ENCODE results near the gene BBS7.

BBS7 gene

DNA sequence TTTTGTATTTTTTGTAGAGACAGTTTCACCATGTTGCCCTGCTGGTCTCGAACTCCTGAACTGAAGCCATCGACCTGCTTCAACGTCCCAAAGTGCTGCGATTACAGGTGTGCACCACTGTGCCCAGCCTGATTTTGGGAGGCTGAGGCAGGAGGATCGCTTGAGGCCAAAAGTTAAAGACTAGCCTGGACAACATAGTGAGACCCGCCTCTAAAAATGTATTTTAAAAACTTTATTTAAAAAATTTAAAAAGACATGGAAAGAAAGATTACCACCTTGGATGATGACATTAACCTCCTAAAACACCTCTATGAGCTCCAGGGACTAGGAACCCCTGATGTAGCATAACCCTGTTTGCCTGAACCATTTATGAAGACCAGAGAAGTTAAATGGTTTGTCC lies 5.8 kb upstream of the BBS7 start:
- Histone ChIP-seq H3K4me3 (ENCODE audit: low read length in 2 of 2) (no peak overlapping the region), H3K27ac (ENCODE audit: low read length) (no peak overlapping the region), H3K27me3 (ENCODE audit: control insufficient read depth in 1 of 2, insufficient read depth in 2 of 2, low read length in 2 of 2) (no peaks in the 10 kb centered on the region), H3K9ac (ENCODE audit: low read length in 2 of 2) (no peak overlapping the region), H3K9me3 (ENCODE audit: control insufficient read depth in 2 of 2, low read length in 2 of 2) (no peaks in the 10 kb centered on the region), H3K4me1 (ENCODE audit: control insufficient read depth, insufficient read depth, low read length) (no peaks in the 10 kb centered on the region), H3K36me3 (ENCODE audit: control insufficient read depth in 2 of 2, insufficient read depth in 2 of 2, low read length in 2 of 2) (no peaks in the 10 kb centered on the region)

DNA sequence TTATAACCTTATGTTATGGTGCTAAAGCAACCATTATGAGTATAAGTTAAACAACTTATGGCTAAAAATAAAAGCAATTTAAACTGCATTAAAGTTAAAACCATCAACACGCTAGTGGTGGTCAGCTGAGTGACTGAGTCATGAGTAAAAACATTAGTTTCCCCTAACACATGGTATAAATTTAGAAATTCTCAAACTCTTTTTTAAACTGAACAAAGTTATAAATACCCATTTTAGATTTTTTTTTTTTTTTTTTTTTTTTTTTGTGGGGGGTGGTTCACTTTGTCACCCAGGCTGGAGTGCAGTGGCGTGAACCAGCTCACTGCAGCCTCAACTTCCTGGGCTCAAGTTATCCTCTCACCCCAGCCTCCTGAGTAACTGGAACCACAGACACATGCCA lies 5.4 kb upstream of the BBS7 start:
- H3K36me3 ChIP-seq (ENCODE audit: control insufficient read depth in 2 of 2, insufficient read depth in 2 of 2, low read length in 2 of 2) = no peaks in the 10 kb centered on the region
- no peak overlapping the region for H3K4me3 ChIP-seq (ENCODE audit: low read length in 2 of 2)
- H3K27me3 ChIP-seq (ENCODE audit: control insufficient read depth in 1 of 2, insufficient read depth in 2 of 2, low read length in 2 of 2) = no peaks in the 10 kb centered on the region
- no peaks in the 10 kb centered on the region for H3K9me3 ChIP-seq (ENCODE audit: control insufficient read depth in 2 of 2, low read length in 2 of 2)
- H3K4me1 ChIP-seq (ENCODE audit: control insufficient read depth, insufficient read depth, low read length) = no peaks in the 10 kb centered on the region
- H3K9ac ChIP-seq (ENCODE audit: low read length in 2 of 2) = no peak overlapping the region
- H3K27ac ChIP-seq (ENCODE audit: low read length) = no peak overlapping the region

DNA sequence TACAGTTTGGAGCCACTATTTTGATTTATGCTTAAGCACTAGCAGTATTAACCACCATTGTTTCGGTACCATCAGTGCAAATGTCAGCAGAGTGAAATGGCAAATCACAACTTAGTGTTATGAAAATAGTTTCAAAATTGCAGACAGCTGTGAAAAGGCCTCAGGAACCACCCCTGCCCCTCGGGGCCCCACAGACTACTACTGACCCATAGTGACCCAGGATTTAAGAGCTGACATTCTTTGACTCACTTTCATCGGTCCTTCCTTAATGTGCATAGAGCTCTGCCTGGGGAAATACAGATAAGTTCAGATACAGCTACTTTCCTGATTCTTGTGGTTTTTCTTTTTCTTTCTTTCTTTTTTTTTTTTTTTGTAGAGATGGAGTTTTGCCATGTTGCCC lies 3.3 kb upstream of the BBS7 start:
- Histone ChIP-seq H3K36me3 (ENCODE audit: control insufficient read depth in 2 of 2, insufficient read depth in 2 of 2, low read length in 2 of 2) (no peaks in the 10 kb centered on the region), H3K27me3 (ENCODE audit: control insufficient read depth in 1 of 2, insufficient read depth in 2 of 2, low read length in 2 of 2) (no peaks in the 10 kb centered on the region), H3K4me1 (ENCODE audit: control insufficient read depth, insufficient read depth, low read length) (peaks cover 4% of the 10 kb centered on the region), H3K4me3 (ENCODE audit: low read length in 2 of 2) (no peak overlapping the region), H3K27ac (ENCODE audit: low read length) (no peak overlapping the region), H3K9ac (ENCODE audit: low read length in 2 of 2) (no peak overlapping the region), H3K9me3 (ENCODE audit: control insufficient read depth in 2 of 2, low read length in 2 of 2) (no peaks in the 10 kb centered on the region)

DNA sequence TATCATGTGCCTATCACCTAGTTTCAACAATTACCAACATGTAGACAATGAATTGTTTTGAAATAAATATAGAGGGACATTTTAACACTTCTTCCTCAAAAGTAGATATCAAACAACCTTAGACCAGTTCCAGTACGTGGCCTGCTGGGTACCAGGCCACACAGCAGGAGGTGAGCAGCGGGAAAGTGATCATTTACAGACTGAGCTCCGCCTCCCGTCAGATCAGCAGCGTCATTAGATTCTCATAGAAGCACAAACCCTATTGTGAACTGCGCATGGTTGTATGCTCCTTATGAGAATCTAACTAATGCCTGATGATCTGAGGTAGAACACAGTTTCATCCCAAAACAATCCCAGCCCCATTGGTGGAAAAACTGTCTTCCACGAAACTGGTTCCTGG lies 6.5 kb downstream of the BBS7 start:
- no peaks in the 10 kb centered on the region for H3K27me3 ChIP-seq (ENCODE audit: control insufficient read depth in 1 of 2, insufficient read depth in 2 of 2, low read length in 2 of 2)
- no peak overlapping the region for H3K4me3 ChIP-seq (ENCODE audit: low read length in 2 of 2)
- H3K9ac ChIP-seq (ENCODE audit: low read length in 2 of 2) = no peak overlapping the region
- H3K36me3 ChIP-seq (ENCODE audit: control insufficient read depth in 2 of 2, insufficient read depth in 2 of 2, low read length in 2 of 2) = peaks cover 3 to 6% of the 10 kb centered on the region in 2 donors
- H3K4me1 ChIP-seq (ENCODE audit: control insufficient read depth, insufficient read depth, low read length) = peaks cover under 1% of the 10 kb centered on the region
- no peak overlapping the region for H3K27ac ChIP-seq (ENCODE audit: low read length)
- no peaks in the 10 kb centered on the region for H3K9me3 ChIP-seq (ENCODE audit: control insufficient read depth in 2 of 2, low read length in 2 of 2)

DNA sequence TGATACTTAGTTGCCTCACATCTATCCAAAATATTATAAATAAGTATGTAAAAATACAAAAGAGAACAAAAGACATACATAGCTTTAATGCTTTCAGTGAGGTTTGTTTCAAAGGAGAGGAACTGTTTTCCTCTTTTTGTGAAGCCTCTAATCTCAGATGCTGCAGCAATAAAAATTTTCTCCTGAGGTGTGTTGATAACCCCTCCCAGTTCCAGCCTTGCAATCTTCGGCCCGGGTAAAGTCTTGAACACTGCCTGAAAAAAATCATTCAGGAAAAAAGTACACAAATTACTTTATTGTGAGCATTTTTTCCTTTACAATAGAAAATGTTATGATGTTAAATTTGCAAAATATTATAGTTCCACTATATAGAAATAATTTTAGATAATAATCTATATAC lies 8.8 kb downstream of the BBS7 start:
- Histone ChIP-seq H3K4me3 (ENCODE audit: low read length in 2 of 2) (no peak overlapping the region), H3K27ac (ENCODE audit: low read length) (no peak overlapping the region), H3K27me3 (ENCODE audit: control insufficient read depth in 1 of 2, insufficient read depth in 2 of 2, low read length in 2 of 2) (no peaks in the 10 kb centered on the region), H3K4me1 (ENCODE audit: control insufficient read depth, insufficient read depth, low read length) (no peaks in the 10 kb centered on the region), H3K9me3 (ENCODE audit: control insufficient read depth in 2 of 2, low read length in 2 of 2) (no peaks in the 10 kb centered on the region), H3K36me3 (ENCODE audit: control insufficient read depth in 2 of 2, insufficient read depth in 2 of 2, low read length in 2 of 2) (peaks cover 8 to 9% of the 10 kb centered on the region in 2 donors), H3K9ac (ENCODE audit: low read length in 2 of 2) (no peak overlapping the region)

DNA sequence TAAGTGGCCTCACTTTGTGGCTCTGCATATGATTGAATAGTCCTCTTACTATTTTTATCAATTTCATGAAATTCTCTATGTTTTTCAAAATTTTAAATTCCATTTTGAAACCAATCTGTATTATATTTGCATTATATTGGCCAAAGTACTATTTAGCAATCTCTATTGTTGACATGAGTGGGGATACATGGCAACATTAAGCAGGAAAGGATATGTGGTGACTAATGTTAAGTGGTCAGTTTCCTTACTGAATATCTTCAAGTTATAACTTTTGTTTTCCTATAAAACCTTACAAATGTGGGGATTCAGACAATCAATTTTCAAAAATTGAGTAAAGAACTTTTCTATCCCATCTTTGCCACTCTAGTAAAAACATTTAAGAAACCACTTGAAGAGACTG lies 10.2 kb downstream of the BBS7 start:
- no peaks in the 10 kb centered on the region for H3K27me3 ChIP-seq (ENCODE audit: control insufficient read depth in 1 of 2, insufficient read depth in 2 of 2, low read length in 2 of 2)
- H3K36me3 ChIP-seq (ENCODE audit: control insufficient read depth in 2 of 2, insufficient read depth in 2 of 2, low read length in 2 of 2) = peaks cover 8 to 9% of the 10 kb centered on the region in 2 donors

DNA sequence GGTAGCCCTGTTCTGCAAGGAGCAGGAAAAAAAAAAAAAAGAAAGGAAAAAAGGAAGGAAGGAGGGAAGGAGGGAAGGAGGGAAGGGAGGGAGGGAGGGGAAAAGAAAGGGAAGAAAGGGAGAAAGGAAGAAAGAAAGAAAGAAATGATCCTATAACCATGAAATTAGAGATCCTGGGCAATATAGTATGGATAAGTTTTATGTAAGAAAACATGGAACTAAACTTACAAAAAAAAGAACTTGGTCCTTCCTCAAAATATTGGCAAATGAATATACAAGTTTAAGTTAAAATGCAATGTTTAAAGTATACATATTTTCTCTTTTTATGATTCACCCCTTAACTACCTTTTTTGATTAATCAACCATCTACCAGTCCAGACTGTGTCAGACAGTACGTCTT lies 18.9 kb downstream of the BBS7 start:
- Histone ChIP-seq H3K36me3 (ENCODE audit: control insufficient read depth in 2 of 2, insufficient read depth in 2 of 2, low read length in 2 of 2) (peaks cover 5 to 16% of the 10 kb centered on the region in 2 donors), H3K9me3 (ENCODE audit: control insufficient read depth in 2 of 2, low read length in 2 of 2) (no peaks in the 10 kb centered on the region), H3K4me3 (ENCODE audit: low read length in 2 of 2) (no peak overlapping the region), H3K4me1 (ENCODE audit: control insufficient read depth, insufficient read depth, low read length) (no peaks in the 10 kb centered on the region), H3K9ac (ENCODE audit: low read length in 2 of 2) (no peak overlapping the region), H3K27me3 (ENCODE audit: control insufficient read depth in 1 of 2, insufficient read depth in 2 of 2, low read length in 2 of 2) (no peaks in the 10 kb centered on the region), H3K27ac (ENCODE audit: low read length) (no peak overlapping the region)

More for the DNA sequence above, 10.2 kb downstream of the BBS7 start:
- Histone ChIP-seq H3K4me1 (ENCODE audit: control insufficient read depth, insufficient read depth, low read length) (no peaks in the 10 kb centered on the region), H3K27ac (ENCODE audit: low read length) (no peak overlapping the region), H3K9me3 (ENCODE audit: control insufficient read depth in 2 of 2, low read length in 2 of 2) (no peaks in the 10 kb centered on the region), H3K9ac (ENCODE audit: low read length in 2 of 2) (no peak overlapping the region), H3K4me3 (ENCODE audit: low read length in 2 of 2) (no peak overlapping the region)

DNA sequence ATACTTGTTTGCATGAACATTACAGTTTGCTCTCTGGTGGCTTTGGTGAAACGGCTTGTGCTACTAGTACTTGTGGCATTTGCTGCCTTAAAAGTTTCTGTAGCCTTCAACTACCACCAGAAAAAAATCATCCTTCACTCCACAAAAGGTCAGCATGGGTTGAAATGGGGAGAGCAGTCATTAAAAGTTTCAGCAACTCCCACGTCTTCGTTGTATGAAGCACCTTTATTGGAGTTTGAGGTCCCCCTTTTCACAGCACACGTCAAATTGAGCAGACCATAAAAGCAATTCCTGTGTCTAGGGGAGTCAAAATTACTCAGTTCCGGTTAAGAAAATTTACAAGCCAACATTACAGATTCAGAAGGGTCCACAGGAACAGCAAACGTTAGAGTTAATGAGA lies 23.6 kb downstream of the BBS7 start:
- peaks cover 10 to 20% of the 10 kb centered on the region in 2 donors for H3K36me3 ChIP-seq (ENCODE audit: control insufficient read depth in 2 of 2, insufficient read depth in 2 of 2, low read length in 2 of 2)
- H3K9ac ChIP-seq (ENCODE audit: low read length in 2 of 2) = no peak overlapping the region
- H3K4me1 ChIP-seq (ENCODE audit: control insufficient read depth, insufficient read depth, low read length) = no peaks in the 10 kb centered on the region
- no peak overlapping the region for H3K27ac ChIP-seq (ENCODE audit: low read length)
- no peaks in the 10 kb centered on the region for H3K27me3 ChIP-seq (ENCODE audit: control insufficient read depth in 1 of 2, insufficient read depth in 2 of 2, low read length in 2 of 2)
- no peak overlapping the region for H3K4me3 ChIP-seq (ENCODE audit: low read length in 2 of 2)
- no peaks in the 10 kb centered on the region for H3K9me3 ChIP-seq (ENCODE audit: control insufficient read depth in 2 of 2, low read length in 2 of 2)

DNA sequence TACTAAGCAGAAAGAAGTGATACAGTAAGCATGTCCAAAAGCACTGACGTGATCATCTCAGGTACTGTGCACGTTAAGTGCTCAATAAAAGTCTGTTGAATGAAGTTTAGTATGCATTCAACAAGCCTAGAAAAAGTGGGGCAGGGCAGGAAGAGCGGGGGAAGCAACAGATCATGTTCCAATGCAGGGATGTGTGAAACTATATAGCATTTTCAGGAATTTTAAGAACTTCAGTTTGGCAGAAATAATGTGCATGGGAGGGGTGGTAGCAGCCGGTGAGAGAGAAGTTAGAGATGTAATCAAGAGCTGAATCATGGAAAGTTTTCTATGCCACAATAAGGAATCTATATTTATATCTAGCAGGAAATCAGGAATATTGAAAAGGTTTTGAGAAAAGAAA lies 27.4 kb downstream of the BBS7 start:
- Histone ChIP-seq H3K36me3 (ENCODE audit: control insufficient read depth in 2 of 2, insufficient read depth in 2 of 2, low read length in 2 of 2) (peaks cover 12 to 15% of the 10 kb centered on the region in 2 donors), H3K27me3 (ENCODE audit: control insufficient read depth in 1 of 2, insufficient read depth in 2 of 2, low read length in 2 of 2) (no peaks in the 10 kb centered on the region), H3K4me3 (ENCODE audit: low read length in 2 of 2) (no peak overlapping the region), H3K27ac (ENCODE audit: low read length) (no peak overlapping the region), H3K9me3 (ENCODE audit: control insufficient read depth in 2 of 2, low read length in 2 of 2) (no peaks in the 10 kb centered on the region), H3K9ac (ENCODE audit: low read length in 2 of 2) (no peak overlapping the region), H3K4me1 (ENCODE audit: control insufficient read depth, insufficient read depth, low read length) (no peaks in the 10 kb centered on the region)

DNA sequence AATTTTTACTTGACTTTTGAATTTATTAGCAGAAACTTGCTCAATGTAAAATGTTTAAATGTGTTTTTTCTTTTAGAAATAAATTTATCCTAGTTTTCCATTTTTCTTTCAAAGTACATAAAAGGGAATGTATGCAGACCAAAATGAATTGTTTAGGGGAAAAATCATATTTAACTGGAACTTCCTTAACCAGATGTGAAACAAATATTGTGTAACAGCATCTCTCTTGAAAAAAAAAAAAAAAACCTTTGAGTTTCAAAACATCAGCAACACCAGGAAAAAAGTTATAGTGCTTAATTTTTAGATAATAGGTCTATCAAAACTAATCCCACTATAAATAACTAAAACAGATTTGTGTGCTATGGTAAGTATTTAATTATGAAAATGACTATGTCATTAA lies 32.1 kb downstream of the BBS7 start:
- Histone ChIP-seq H3K9ac (ENCODE audit: low read length in 2 of 2) (no peak overlapping the region), H3K9me3 (ENCODE audit: control insufficient read depth in 2 of 2, low read length in 2 of 2) (no peaks in the 10 kb centered on the region), H3K36me3 (ENCODE audit: control insufficient read depth in 2 of 2, insufficient read depth in 2 of 2, low read length in 2 of 2) (peaks cover 7% of the 10 kb centered on the region in 2 donors), H3K27ac (ENCODE audit: low read length) (no peak overlapping the region), H3K27me3 (ENCODE audit: control insufficient read depth in 1 of 2, insufficient read depth in 2 of 2, low read length in 2 of 2) (no peaks in the 10 kb centered on the region), H3K4me1 (ENCODE audit: control insufficient read depth, insufficient read depth, low read length) (no peaks in the 10 kb centered on the region), H3K4me3 (ENCODE audit: low read length in 2 of 2) (no peak overlapping the region)

DNA sequence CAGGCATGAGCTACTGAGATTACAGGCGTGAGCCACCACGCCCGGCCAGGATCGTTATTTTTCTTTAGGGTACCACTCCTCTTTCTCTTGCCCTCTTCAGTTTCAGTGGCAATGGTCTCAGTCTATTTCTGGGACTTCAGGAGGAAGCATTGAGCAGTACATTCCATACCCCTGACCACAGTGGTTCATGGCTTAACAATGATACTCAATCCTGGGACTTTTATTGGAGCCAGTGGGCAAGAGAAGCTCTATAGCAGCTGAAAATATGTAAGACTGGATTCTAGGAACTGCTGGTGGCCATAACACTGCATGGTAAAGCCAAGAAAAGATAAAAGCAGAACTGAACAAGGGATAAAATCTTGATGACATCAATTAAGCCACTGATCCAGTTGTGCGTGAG lies 40.8 kb downstream of the BBS7 start:
- H3K36me3 ChIP-seq (ENCODE audit: control insufficient read depth in 2 of 2, insufficient read depth in 2 of 2, low read length in 2 of 2) = peaks cover 7 to 11% of the 10 kb centered on the region in 2 donors
- H3K9me3 ChIP-seq (ENCODE audit: control insufficient read depth in 2 of 2, low read length in 2 of 2) = no peaks in the 10 kb centered on the region
- no peak overlapping the region for H3K27ac ChIP-seq (ENCODE audit: low read length)
- H3K4me1 ChIP-seq (ENCODE audit: control insufficient read depth, insufficient read depth, low read length) = no peaks in the 10 kb centered on the region
- H3K4me3 ChIP-seq (ENCODE audit: low read length in 2 of 2) = no peak overlapping the region
- H3K9ac ChIP-seq (ENCODE audit: low read length in 2 of 2) = no peak overlapping the region
- no peaks in the 10 kb centered on the region for H3K27me3 ChIP-seq (ENCODE audit: control insufficient read depth in 1 of 2, insufficient read depth in 2 of 2, low read length in 2 of 2)
